ENCODE measurements around the gene ADAMTSL1.

Gene ADAMTSL1

GRCh38 chr9:18941060-18941740 lies 467.2 kb downstream of the ADAMTSL1 start:
- no peak for DNase-seq (ENCODE audit: low read depth in 2 of 2)

GRCh38 chr9:18942801-18943200 lies 468.8 kb downstream of the ADAMTSL1 start:
- DNase-seq (ENCODE audit: low read depth in 2 of 2) = no peak

GRCh38 chr9:18947892-18948339 lies 474.0 kb downstream of the ADAMTSL1 start:
- no peak for DNase-seq (ENCODE audit: low read depth in 2 of 2)

- DNase-seq (ENCODE audit: low read depth in 2 of 2) = no peak
These were observed 478.0 kb downstream of the ADAMTSL1 start for GRCh38 chr9:18951936-18952335.

- no peak for DNase-seq (ENCODE audit: low read depth in 2 of 2)
These were observed 481.7 kb downstream of the ADAMTSL1 start for GRCh38 chr9:18955626-18956025.

All from stimulated activated CD8-positive, alpha-beta memory T cell treated with anti-CD3 and anti-CD28 coated beads, Interleukin-7, amount 100 ng/mL, for 1 hour (primary cell).